Activated CD8-positive, alpha-beta T cell treated with anti-CD3 and anti-CD28 coated beads for 36 hours (primary cell): ENCODE data around the gene KCNH6. TPM values are rescaled to one million over a fixed set of nuclear protein-coding genes. Genes with fewer than 3 reads are reported as not detected.

Source experiments
- ATAC-seq: fragments of 200-7000 bp; cut with Tn5 transposase; one replicate; pipeline ENCODE4 v1.10.0; 2021; ENCODE audit warnings: mild to moderate bottlenecking, moderate library complexity
- CTCF ChIA-PET: fragments of 350-600 bp; sonication (Branson Sonifier 250); formaldehyde crosslinking; loops from one replicate; lab custom pipeline; 2021; ENCODE audit warnings: antibody characterized with exemption; lab: Charles Lee
- POLR2A ChIA-PET: fragments of 350-600 bp; sonication (Branson Sonifier 250); formaldehyde crosslinking; loops from one replicate; lab custom pipeline; 2021; ENCODE audit warnings: antibody characterized with exemption; lab: Charles Lee
- DNase-seq: peaks from one replicate; pipeline ENCODE4 v3.0.0-alpha.2; 2020
- H3K27ac Mint-ChIP-seq: one replicate; pipeline ENCODE4 v1.8.0; 2021; ENCODE audit warnings: mild to moderate bottlenecking, mixed read lengths
- H3K27me3 Mint-ChIP-seq: one replicate; pipeline ENCODE4 v1.8.0; 2021; ENCODE audit warnings: mixed read lengths
- H3K36me3 Mint-ChIP-seq: one replicate; pipeline ENCODE4 v1.8.0; 2021; ENCODE audit warnings: low read depth, mixed read lengths
- H3K4me1 Mint-ChIP-seq: one replicate; pipeline ENCODE4 v1.8.0; 2021; ENCODE audit warnings: low read depth, mixed read lengths
- H3K4me3 Mint-ChIP-seq: one replicate; pipeline ENCODE4 v1.8.0; 2021; ENCODE audit warnings: mild to moderate bottlenecking, moderate library complexity, mixed read lengths
- H3K9me3 Mint-ChIP-seq: one replicate; pipeline ENCODE4 v1.8.0; 2021; ENCODE audit warnings: mixed read lengths
- intact Hi-C: fragments of 100-400 bp; cut with micrococcal nuclease; formaldehyde crosslinking; loops from one replicate; pipeline ENCODE4 v1.10.0; 2022
- total RNA-seq, 2 experiments: library from RNA; stranded (reverse); gene quantifications; one replicate each; pipeline ENCODE4 v1.2.3, GENCODE V29; 2021
- TF ChIP-seq, protein P1 (sequence below): fragments of 200-600 bp; IDR thresholded peaks from one replicate; pipeline ENCODE4 v1.8.0; 2022; ENCODE audit warnings: antibody characterized with exemption, mild to moderate bottlenecking

The KCNH6 gene
- total RNA-seq, 2 experiments from 2014 or later, result not detected

DNA sequence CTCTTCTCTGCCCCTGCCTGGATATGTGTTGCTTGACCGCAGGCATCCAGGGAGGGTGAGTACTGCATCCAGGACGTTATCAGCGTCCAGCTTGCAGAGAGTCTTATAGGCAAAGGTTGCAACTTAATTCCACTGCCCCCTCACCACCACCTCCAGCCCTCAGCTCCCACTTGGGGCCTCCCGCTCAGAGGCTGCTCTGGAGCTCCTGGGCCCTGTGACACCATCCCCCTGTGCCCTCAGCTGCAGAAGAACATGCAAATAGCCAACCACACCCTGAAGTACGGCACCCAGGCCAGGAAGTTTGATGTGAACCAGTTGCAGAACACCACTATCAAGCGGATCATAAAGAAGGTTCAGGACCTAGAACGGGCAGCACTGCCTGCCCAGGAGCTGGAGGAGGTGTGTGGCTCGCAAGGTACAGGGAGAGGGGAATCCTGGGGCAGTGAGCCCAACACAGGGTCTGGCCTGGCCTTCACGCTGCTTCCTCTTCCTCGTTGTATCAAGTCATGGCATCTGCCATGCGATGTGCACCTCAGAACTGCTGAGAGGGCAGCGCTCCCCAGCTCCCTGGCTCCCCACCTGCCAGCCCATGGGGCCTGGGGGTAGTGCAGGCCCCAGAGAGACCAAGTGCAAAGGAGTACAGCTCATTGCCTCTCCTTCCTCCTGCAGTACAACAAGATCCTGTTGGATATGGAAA lies 36.7 kb upstream of the KCNH6 start:
- TF ChIP-seq, protein P1, sequence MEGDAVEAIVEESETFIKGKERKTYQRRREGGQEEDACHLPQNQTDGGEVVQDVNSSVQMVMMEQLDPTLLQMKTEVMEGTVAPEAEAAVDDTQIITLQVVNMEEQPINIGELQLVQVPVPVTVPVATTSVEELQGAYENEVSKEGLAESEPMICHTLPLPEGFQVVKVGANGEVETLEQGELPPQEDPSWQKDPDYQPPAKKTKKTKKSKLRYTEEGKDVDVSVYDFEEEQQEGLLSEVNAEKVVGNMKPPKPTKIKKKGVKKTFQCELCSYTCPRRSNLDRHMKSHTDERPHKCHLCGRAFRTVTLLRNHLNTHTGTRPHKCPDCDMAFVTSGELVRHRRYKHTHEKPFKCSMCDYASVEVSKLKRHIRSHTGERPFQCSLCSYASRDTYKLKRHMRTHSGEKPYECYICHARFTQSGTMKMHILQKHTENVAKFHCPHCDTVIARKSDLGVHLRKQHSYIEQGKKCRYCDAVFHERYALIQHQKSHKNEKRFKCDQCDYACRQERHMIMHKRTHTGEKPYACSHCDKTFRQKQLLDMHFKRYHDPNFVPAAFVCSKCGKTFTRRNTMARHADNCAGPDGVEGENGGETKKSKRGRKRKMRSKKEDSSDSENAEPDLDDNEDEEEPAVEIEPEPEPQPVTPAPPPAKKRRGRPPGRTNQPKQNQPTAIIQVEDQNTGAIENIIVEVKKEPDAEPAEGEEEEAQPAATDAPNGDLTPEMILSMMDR, result no peak
- H3K27ac Mint-ChIP-seq, result no peak overlapping the region
- intact Hi-C loops, result no loop called here
- no peaks in the 10 kb centered on the region for H3K4me1 Mint-ChIP-seq
- H3K9me3 Mint-ChIP-seq, result no peaks in the 10 kb centered on the region
- CTCF ChIA-PET, result interaction anchor here (1.0 to 1.4 kb wide), 3 partner anchors 60 to 125 kb away, joined by 3 to 4 read pairs (median 3); no protein-coding TSS in a partner anchor
- no peak overlapping the region for H3K4me3 Mint-ChIP-seq
- no peak for ATAC-seq
- H3K27me3 Mint-ChIP-seq, result no peaks in the 10 kb centered on the region
- H3K36me3 Mint-ChIP-seq, result no peaks in the 10 kb centered on the region
- no peak for DNase-seq
- POLR2A ChIA-PET, result interaction anchor here (2.2 kb wide), 1 partner anchor 8 kb away, joined by 5 read pairs; no protein-coding TSS in a partner anchor

DNA sequence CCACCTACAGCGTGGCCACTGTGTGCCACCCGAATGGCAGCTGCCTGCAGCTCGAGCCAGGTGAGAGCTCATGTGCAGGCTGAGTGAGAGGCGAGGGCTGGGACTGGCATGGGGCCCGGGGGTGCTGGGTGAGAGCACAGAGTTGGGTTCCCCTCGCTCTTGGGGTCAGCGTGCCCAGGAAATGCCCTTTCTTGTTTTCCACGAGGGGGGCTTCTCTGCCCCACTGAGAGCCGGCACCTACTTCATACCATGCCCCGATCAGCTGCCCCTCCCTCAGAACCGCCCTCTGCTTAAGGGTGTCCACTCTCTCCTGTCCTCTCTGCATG lies 36.2 kb upstream of the KCNH6 start:
- no peaks in the 10 kb centered on the region for H3K27me3 Mint-ChIP-seq
- DNase-seq (no peak), ATAC-seq (no peak)
- CTCF ChIA-PET, result interaction anchor here (1.0 to 3.2 kb wide), 5 partner anchors 8 to 125 kb away, joined by 3 to 11 read pairs (median 3); no protein-coding TSS in a partner anchor
- intact Hi-C loops, result no loop called here
- TF ChIP-seq, protein P1, result no peak
- H3K27ac Mint-ChIP-seq, result no peak overlapping the region
- H3K4me1 Mint-ChIP-seq, result no peaks in the 10 kb centered on the region
- no peaks in the 10 kb centered on the region for H3K9me3 Mint-ChIP-seq
- POLR2A ChIA-PET, result interaction anchor here (2.2 kb wide), 1 partner anchor 9 kb away, joined by 5 read pairs; no protein-coding TSS in a partner anchor
- H3K4me3 Mint-ChIP-seq, result no peak overlapping the region
- no peaks in the 10 kb centered on the region for H3K36me3 Mint-ChIP-seq

DNA sequence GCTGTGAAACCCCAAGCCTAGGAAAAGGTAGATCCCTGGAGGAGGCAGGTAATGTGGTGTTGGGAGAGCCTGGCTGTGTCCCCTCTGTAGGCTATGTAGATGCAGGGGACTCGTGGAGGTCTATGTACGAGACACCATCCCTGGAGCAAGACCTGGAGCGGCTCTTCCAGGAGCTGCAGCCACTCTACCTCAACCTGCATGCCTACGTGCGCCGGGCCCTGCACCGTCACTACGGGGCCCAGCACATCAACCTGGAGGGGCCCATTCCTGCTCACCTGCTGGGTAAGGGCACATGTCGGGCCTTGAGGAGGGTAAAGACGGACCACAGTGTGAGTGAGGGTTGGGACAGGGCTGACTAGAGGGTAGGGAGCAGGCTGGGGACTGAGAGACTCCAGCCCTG lies 34.3 kb upstream of the KCNH6 start:
- POLR2A ChIA-PET, result no interaction called here
- CTCF ChIA-PET, result interaction anchor here (3.2 kb wide), 1 partner anchor 10 kb away, joined by 11 read pairs; no protein-coding TSS in a partner anchor
- TF ChIP-seq, protein P1, result no peak
- ATAC-seq (no peak), DNase-seq (no peak)
- Mint-ChIP-seq H3K9me3 (no peaks in the 10 kb centered on the region), H3K4me3 (no peak overlapping the region), H3K27ac (no peak overlapping the region), H3K4me1 (no peaks in the 10 kb centered on the region), H3K36me3 (no peaks in the 10 kb centered on the region), H3K27me3 (no peaks in the 10 kb centered on the region)
- intact Hi-C loops, result no loop called here

DNA sequence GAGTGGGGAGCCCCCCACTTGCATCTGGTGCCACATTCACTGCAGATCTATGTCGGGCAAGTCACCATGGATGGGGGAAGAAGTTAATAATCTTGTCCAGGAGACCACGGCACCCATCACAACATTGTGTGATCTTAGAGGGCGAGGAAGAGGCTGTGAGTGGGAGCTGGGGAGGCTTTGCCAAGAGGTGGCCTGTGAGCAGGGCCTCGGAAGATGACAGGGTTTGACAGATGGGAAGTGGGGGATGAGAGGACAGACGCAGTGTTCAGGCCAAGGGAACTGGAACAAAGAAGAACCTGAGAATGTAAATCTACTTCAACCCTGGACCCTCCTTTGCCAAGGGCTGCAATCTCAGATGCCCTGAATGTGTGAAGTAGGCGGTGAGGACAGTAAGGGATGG lies 33.9 kb upstream of the KCNH6 start:
- no peak overlapping the region for H3K27ac Mint-ChIP-seq
- POLR2A ChIA-PET, result no interaction called here

DNA sequence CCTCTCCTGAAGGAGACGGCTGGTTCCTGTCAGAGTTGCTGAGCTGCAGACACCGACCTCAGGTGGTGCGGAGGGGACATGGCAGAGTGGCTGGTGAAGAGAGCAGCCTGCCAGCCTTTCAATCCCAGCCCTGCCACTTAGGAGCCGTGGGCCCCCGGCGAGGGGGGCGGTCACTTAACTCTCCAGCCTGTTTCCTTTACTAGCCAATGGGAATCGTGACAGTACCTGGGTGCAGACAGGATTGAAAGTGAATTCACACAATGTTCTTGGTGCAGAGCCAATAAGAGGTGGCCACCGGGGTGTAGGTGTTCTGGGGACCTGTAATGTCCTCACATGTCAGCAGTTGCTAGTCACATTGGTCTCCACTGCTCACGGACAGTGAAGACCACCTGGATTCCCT lies 32.8 kb upstream of the KCNH6 start:
- POLR2A ChIA-PET, result no interaction called here
- no peak for DNase-seq
- intact Hi-C loops, result no loop called here

More for the DNA sequence above, 33.9 kb upstream of the KCNH6 start:
- Mint-ChIP-seq H3K27me3 (no peaks in the 10 kb centered on the region), H3K9me3 (no peaks in the 10 kb centered on the region), H3K4me1 (no peaks in the 10 kb centered on the region), H3K36me3 (no peaks in the 10 kb centered on the region), H3K4me3 (no peak overlapping the region)
- CTCF ChIA-PET, result interaction anchor here (3.2 kb wide), 1 partner anchor 10 kb away, joined by 11 read pairs; no protein-coding TSS in a partner anchor
- DNase-seq (no peak), ATAC-seq (no peak)
- intact Hi-C loops, result no loop called here
- TF ChIP-seq, protein P1, result no peak

More for the DNA sequence above, 32.8 kb upstream of the KCNH6 start:
- Mint-ChIP-seq H3K36me3 (no peaks in the 10 kb centered on the region), H3K27ac (no peak overlapping the region), H3K27me3 (no peaks in the 10 kb centered on the region), H3K9me3 (no peaks in the 10 kb centered on the region), H3K4me3 (no peak overlapping the region), H3K4me1 (no peaks in the 10 kb centered on the region)
- CTCF ChIA-PET, result no interaction called here
- ATAC-seq, result no peak
- TF ChIP-seq, protein P1, result no peak
